WTC11 (cell line): ENCODE results near the gene GOLGA8B. TPM values are rescaled to one million over a fixed set of nuclear protein-coding genes. Genes with fewer than 3 reads are reported as not detected.

Experiments used
- ATAC-seq: fragments of 200-7000 bp; cut with Tn5 transposase; 2 replicates; pipeline ENCODE4 v1.10.0; 2021; ENCODE audit warnings: mild to moderate bottlenecking, moderate library complexity
- CTCF ChIA-PET: fragments of 300-600 bp; sonication (Branson Sonifier 250); formaldehyde crosslinking; loops from one replicate; lab custom pipeline; 2021; ENCODE audit warnings: antibody characterized with exemption; lab: Charles Lee
- POLR2A ChIA-PET: fragments of 350-600 bp; sonication (Branson Sonifier 250); formaldehyde crosslinking; loops from one replicate; lab custom pipeline; 2021; ENCODE audit warnings: antibody characterized with exemption; lab: Charles Lee
- DNase-seq: peaks from one replicate; pipeline ENCODE4 v3.0.0; 2021; ENCODE audit warnings: low spot score
- H3K27ac Mint-ChIP-seq: 2 replicates; pipeline ENCODE4 v1.8.0; 2021; ENCODE audit warnings: mixed read lengths
- H3K27me3 Mint-ChIP-seq: 2 replicates; pipeline ENCODE4 v1.8.0; 2021; ENCODE audit warnings: low read depth, mild to moderate bottlenecking, moderate library complexity, mixed read lengths
- H3K36me3 Mint-ChIP-seq: 2 replicates; pipeline ENCODE4 v1.8.0; 2021; ENCODE audit warnings: mixed read lengths
- H3K4me1 Mint-ChIP-seq: 2 replicates; pipeline ENCODE4 v1.8.0; 2022; ENCODE audit warnings: mixed read lengths
- H3K4me3 Mint-ChIP-seq: 2 replicates; pipeline ENCODE4 v1.8.0; 2021; ENCODE audit warnings: mild to moderate bottlenecking, moderate library complexity, mixed read lengths
- H3K9me3 Mint-ChIP-seq: 2 replicates; pipeline ENCODE4 v1.8.0; 2021; ENCODE audit warnings: mixed read lengths
- AR ChIP-seq: fragments of 250-450 bp; sonication (Bioruptor Pico); IDR thresholded peaks from 2 replicates; pipeline ENCODE4 v1.9.0; 2021; ENCODE audit warnings: mild to moderate bottlenecking
- ATF6 ChIP-seq: sonication (generic); formaldehyde crosslinking; IDR thresholded peaks from 2 replicates; pipeline ENCODE4 v1.8.1; 2023; ENCODE audit warnings: mild to moderate bottlenecking, missing genetic modification reagents
- CDX4 ChIP-seq: fragments of 250-450 bp; sonication (Bioruptor Pico); IDR thresholded peaks from 2 replicates; pipeline ENCODE4 v1.9.0; 2021; ENCODE audit warnings: moderate library complexity, mild to moderate bottlenecking, inconsistent platforms, borderline replicate concordance
- HMGA2 ChIP-seq: fragments of 250-450 bp; sonication (Bioruptor Pico); IDR thresholded peaks from 2 replicates; pipeline ENCODE4 v1.4.0; 2021; ENCODE audit warnings: mild to moderate bottlenecking, moderate library complexity
- MXD4 ChIP-seq: fragments of 250-450 bp; sonication (Bioruptor Pico); IDR thresholded peaks from 2 replicates; pipeline ENCODE4 v1.8.0; 2021; ENCODE audit warnings: mild to moderate bottlenecking, moderate library complexity, borderline replicate concordance
- PRDM15 ChIP-seq: sonication (generic); formaldehyde crosslinking; IDR thresholded peaks from 2 replicates; pipeline ENCODE4 v1.8.0; 2022; ENCODE audit warnings: missing genetic modification reagents
- total RNA-seq: library from RNA; stranded (reverse); gene quantifications from 3 replicates; pipeline ENCODE4 v1.2.3, GENCODE V29; 2021
- TF ChIP-seq, protein P1 (sequence below): sonication (generic); formaldehyde crosslinking; IDR thresholded peaks from 2 replicates; pipeline ENCODE4 v1.8.0; 2022; ENCODE audit warnings: mild to moderate bottlenecking, missing genetic modification reagents
- TF ChIP-seq, protein P2 (sequence below): fragments of 200-600 bp; IDR thresholded peaks from 2 replicates; pipeline ENCODE4 v1.8.0; 2022; ENCODE audit warnings: antibody characterized with exemption
- TF ChIP-seq, protein P3 (sequence below): fragments of 250-450 bp; sonication (Bioruptor Pico); IDR thresholded peaks from 2 replicates; pipeline ENCODE4 v2.1.2; 2022; ENCODE audit warnings: mild to moderate bottlenecking, moderate library complexity

GOLGA8B gene
- total RNA-seq, 1 experiment from 2014 or later: 29.0 TPM

- H3K4me1 Mint-ChIP-seq: peaks cover 11% of the 10 kb centered on the region
- ATAC-seq (no peak), DNase-seq (no peak)
- H3K27ac Mint-ChIP-seq: no peak overlapping the region
- no peak overlapping the region for H3K4me3 Mint-ChIP-seq
- no peaks in the 10 kb centered on the region for H3K36me3 Mint-ChIP-seq
- TF ChIP-seq ATF6 (CRISPR knock-in tag): no peak
- TF ChIP-seq, protein P1, sequence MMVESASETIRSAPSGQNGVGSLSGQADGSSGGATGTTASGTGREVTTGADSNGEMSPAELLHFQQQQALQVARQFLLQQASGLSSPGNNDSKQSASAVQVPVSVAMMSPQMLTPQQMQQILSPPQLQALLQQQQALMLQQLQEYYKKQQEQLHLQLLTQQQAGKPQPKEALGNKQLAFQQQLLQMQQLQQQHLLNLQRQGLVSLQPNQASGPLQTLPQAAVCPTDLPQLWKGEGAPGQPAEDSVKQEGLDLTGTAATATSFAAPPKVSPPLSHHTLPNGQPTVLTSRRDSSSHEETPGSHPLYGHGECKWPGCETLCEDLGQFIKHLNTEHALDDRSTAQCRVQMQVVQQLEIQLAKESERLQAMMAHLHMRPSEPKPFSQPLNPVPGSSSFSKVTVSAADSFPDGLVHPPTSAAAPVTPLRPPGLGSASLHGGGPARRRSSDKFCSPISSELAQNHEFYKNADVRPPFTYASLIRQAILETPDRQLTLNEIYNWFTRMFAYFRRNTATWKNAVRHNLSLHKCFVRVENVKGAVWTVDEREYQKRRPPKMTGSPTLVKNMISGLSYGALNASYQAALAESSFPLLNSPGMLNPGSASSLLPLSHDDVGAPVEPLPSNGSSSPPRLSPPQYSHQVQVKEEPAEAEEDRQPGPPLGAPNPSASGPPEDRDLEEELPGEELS: no peak
- TF ChIP-seq, protein P2, sequence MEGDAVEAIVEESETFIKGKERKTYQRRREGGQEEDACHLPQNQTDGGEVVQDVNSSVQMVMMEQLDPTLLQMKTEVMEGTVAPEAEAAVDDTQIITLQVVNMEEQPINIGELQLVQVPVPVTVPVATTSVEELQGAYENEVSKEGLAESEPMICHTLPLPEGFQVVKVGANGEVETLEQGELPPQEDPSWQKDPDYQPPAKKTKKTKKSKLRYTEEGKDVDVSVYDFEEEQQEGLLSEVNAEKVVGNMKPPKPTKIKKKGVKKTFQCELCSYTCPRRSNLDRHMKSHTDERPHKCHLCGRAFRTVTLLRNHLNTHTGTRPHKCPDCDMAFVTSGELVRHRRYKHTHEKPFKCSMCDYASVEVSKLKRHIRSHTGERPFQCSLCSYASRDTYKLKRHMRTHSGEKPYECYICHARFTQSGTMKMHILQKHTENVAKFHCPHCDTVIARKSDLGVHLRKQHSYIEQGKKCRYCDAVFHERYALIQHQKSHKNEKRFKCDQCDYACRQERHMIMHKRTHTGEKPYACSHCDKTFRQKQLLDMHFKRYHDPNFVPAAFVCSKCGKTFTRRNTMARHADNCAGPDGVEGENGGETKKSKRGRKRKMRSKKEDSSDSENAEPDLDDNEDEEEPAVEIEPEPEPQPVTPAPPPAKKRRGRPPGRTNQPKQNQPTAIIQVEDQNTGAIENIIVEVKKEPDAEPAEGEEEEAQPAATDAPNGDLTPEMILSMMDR: no peak
- TF ChIP-seq CDX4 (CRISPR knock-in tag): no peak
- no peak for TF ChIP-seq AR (CRISPR knock-in tag)
- TF ChIP-seq MXD4 (CRISPR knock-in tag): no peak
- no peak for TF ChIP-seq HMGA2 (CRISPR knock-in tag)
- no peak for TF ChIP-seq PRDM15 (CRISPR knock-in tag)
- TF ChIP-seq, protein P3, sequence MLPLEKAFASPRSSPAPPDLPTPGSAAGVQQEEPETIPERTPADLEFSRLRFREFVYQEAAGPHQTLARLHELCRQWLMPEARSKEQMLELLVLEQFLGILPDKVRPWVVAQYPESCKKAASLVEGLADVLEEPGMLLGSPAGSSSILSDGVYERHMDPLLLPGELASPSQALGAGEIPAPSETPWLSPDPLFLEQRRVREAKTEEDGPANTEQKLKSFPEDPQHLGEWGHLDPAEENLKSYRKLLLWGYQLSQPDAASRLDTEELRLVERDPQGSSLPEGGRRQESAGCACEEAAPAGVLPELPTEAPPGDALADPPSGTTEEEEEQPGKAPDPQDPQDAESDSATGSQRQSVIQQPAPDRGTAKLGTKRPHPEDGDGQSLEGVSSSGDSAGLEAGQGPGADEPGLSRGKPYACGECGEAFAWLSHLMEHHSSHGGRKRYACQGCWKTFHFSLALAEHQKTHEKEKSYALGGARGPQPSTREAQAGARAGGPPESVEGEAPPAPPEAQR (CRISPR knock-in tag): no peak
- ChIA-PET POLR2A (no interaction called here), CTCF (no interaction called here)
- H3K27me3 Mint-ChIP-seq: no peaks in the 10 kb centered on the region; the same call in 1 of the 2 replicates
- H3K9me3 Mint-ChIP-seq: no peaks in the 10 kb centered on the region
Measured at GRCh38 chr15:34591306-34591705, 7.9 kb upstream of the GOLGA8B start.
